IMR-90 (cell line): ENCODE data around the gene CAPN7. TPM values are rescaled to one million over a fixed set of nuclear protein-coding genes. Genes with fewer than 3 reads are reported as not detected.

ENCODE experiments used
- ATAC-seq: fragments of 200-7000 bp; cut with Tn5 transposase; 2 replicates; pipeline ENCODE4 v1.9.1; 2020; ENCODE audit warnings: low read depth, mild to moderate bottlenecking, moderate library complexity
- BruUV-seq: library from RNA; stranded (reverse); fragments of 400-500 nt; replicated peaks from 2 replicates; lab custom pipeline; 2021; lab: Mats Ljungman, UMichigan
- CTCF ChIA-PET: fragments of 300-600 bp; formaldehyde crosslinking; extraction: SDS; loops from one replicate; lab custom pipeline; 2021; ENCODE audit warnings: antibody characterized with exemption; lab: Yijun Ruan, JAX
- POLR2A ChIA-PET: fragments of 300-600 bp; sonication (Branson Sonifier 250); formaldehyde crosslinking; loops from one replicate; lab custom pipeline; 2022; ENCODE audit warnings: antibody characterized with exemption; ENCODE audit not compliant: unreplicated experiment; lab: Charles Lee
- DNase-seq: peaks from one replicate; pipeline ENCODE4 v3.0.0; 2013
- H2AFZ ChIP-seq: replicated peaks from 2 replicates; pipeline ENCODE3; 2013; ENCODE audit warnings: low read length, mild to moderate bottlenecking; ENCODE audit not compliant: poor library complexity
- H2AK5ac ChIP-seq: 2 replicates; pipeline ENCODE4 v1.6.1; 2013; ENCODE audit warnings: low read depth, low read length, inconsistent platforms
- H2AK9ac ChIP-seq: replicated peaks from 2 replicates; pipeline ENCODE3; 2013; ENCODE audit warnings: mild to moderate bottlenecking, low read depth, low read length, moderate library complexity; ENCODE audit not compliant: poor library complexity
- H2BK120ac ChIP-seq: 2 replicates; pipeline ENCODE4 v1.6.1; 2013; ENCODE audit warnings: low read depth, low read length, inconsistent platforms
- H2BK15ac ChIP-seq: 3 replicates; pipeline ENCODE4 v1.6.1; 2013; ENCODE audit warnings: low read depth, low read length, inconsistent platforms
- H2BK20ac ChIP-seq: 2 replicates; pipeline ENCODE4 v1.6.1; 2013; ENCODE audit warnings: low read depth, mild to moderate bottlenecking, inconsistent platforms, low read length, moderate library complexity
- H2BK5ac ChIP-seq: 2 replicates; pipeline ENCODE4 v1.6.1; 2013; ENCODE audit warnings: mild to moderate bottlenecking, low read depth, low read length, inconsistent platforms; ENCODE audit not compliant: poor library complexity, severe bottlenecking
- H3K14ac ChIP-seq: replicated peaks from 2 replicates; pipeline ENCODE4 v1.6.1; 2013; ENCODE audit warnings: low read depth, low read length, inconsistent platforms
- H3K18ac ChIP-seq: 2 replicates; pipeline ENCODE4 v1.6.1; 2013; ENCODE audit warnings: low read depth, low read length, control low read depth
- H3K23ac ChIP-seq: 2 replicates; pipeline ENCODE4 v1.6.1; 2013; ENCODE audit warnings: low read depth, low read length, inconsistent platforms
- H3K27ac ChIP-seq: 2 replicates; pipeline ENCODE4 v1.5.1; 2013; ENCODE audit warnings: mild to moderate bottlenecking, control low read depth, low read length; ENCODE audit not compliant: insufficient read depth
- H3K27me3 ChIP-seq: 2 replicates; pipeline ENCODE4 v1.6.1; 2013; ENCODE audit warnings: low read length; ENCODE audit not compliant: control insufficient read depth, insufficient read depth
- H3K36me3 ChIP-seq: 2 replicates; pipeline ENCODE4 v1.6.1; 2013; ENCODE audit warnings: low read length, mixed read lengths; ENCODE audit not compliant: control insufficient read depth, insufficient read depth
- H3K4ac ChIP-seq: 2 replicates; pipeline ENCODE4 v1.6.1; 2013; ENCODE audit warnings: low read depth, low read length, inconsistent platforms
- H3K4me1 ChIP-seq: 2 replicates; pipeline ENCODE4 v1.6.1; 2013; ENCODE audit warnings: low read length, mixed read lengths; ENCODE audit not compliant: control insufficient read depth, insufficient read depth
- H3K4me2 ChIP-seq: 2 replicates; pipeline ENCODE4 v1.6.1; 2013; ENCODE audit warnings: low read depth, mild to moderate bottlenecking, control low read depth, low read length, moderate library complexity
- H3K4me3 ChIP-seq: 2 replicates; pipeline ENCODE4 v1.5.1; 2013; ENCODE audit warnings: low read depth, mild to moderate bottlenecking, control low read depth, low read length, moderate library complexity; ENCODE audit not compliant: insufficient read depth
- H3K56ac ChIP-seq: 2 replicates; pipeline ENCODE4 v1.6.1; 2013; ENCODE audit warnings: low read length, inconsistent platforms; ENCODE audit not compliant: insufficient read depth; ENCODE audit errors: extremely low read depth
- H3K79me1 ChIP-seq, 2 experiments: 2 replicates each; pipeline ENCODE4 v1.6.1; 2013; ENCODE audit warnings: low read length in 2 of 2, inconsistent platforms in 1 of 2, low read depth in 1 of 2
- H3K9ac ChIP-seq: 2 replicates; pipeline ENCODE4 v1.6.1; 2013; ENCODE audit warnings: low read depth, low read length, control low read depth
- H3K9me1 ChIP-seq: 2 replicates; pipeline ENCODE4 v1.6.1; 2013; ENCODE audit warnings: low read length, inconsistent platforms; ENCODE audit not compliant: insufficient read depth
- H3K9me3 ChIP-seq: 2 replicates; pipeline ENCODE4 v1.6.1; 2013; ENCODE audit warnings: low read length; ENCODE audit not compliant: control insufficient read depth, insufficient read depth
- H4K20me1 ChIP-seq: 2 replicates; pipeline ENCODE4 v1.6.1; 2013; ENCODE audit warnings: low read length, inconsistent platforms; ENCODE audit not compliant: insufficient read depth
- H4K5ac ChIP-seq: 2 replicates; pipeline ENCODE4 v1.6.1; 2013; ENCODE audit warnings: mild to moderate bottlenecking, low read depth, low read length, control low read depth
- H4K8ac ChIP-seq, 2 experiments: 2 replicates each; pipeline ENCODE4 v1.6.1; 2013; ENCODE audit warnings: low read depth in 2 of 2, low read length in 2 of 2, control low read depth in 1 of 2, inconsistent platforms in 1 of 2
- H4K91ac ChIP-seq: 2 replicates; pipeline ENCODE4 v1.6.1; 2013; ENCODE audit warnings: low read depth, low read length, inconsistent platforms; ENCODE audit not compliant: insufficient read depth
- MAFK ChIP-seq: IDR thresholded peaks from 2 replicates; pipeline ENCODE4 v1.6.1; 2012; ENCODE audit warnings: low read depth, low read length, improper control_type of control experiment
- NFE2L2 ChIP-seq: fragments of 150-350 bp; IDR thresholded peaks from 2 replicates; pipeline ENCODE4 v1.6.1; 2016; ENCODE audit warnings: low read depth, mild to moderate bottlenecking, low read length
- POLR2A ChIP-seq: IDR thresholded peaks from 2 replicates; pipeline ENCODE4 v1.6.1; 2012; ENCODE audit warnings: mild to moderate bottlenecking, low read depth, low read length
- RCOR1 ChIP-seq: IDR thresholded peaks from 2 replicates; pipeline ENCODE4 v1.6.1; 2012; ENCODE audit warnings: mild to moderate bottlenecking, low read length, improper control_type of control experiment; ENCODE audit not compliant: insufficient replicate concordance
- USF2 ChIP-seq: fragments of 150-350 bp; IDR thresholded peaks from 2 replicates; pipeline ENCODE4 v1.6.1; 2017; ENCODE audit warnings: mild to moderate bottlenecking, antibody characterized with exemption, low read length, low read depth
- WGBS, 2 experiments: methylation state at CpG; one replicate each; pipeline versions ENCODE4 v1.1.5 to v1.1.7; 2013; ENCODE audit warnings: missing lambda C conversion rate in 2 of 2; ENCODE audit not compliant: insufficient read length in 1 of 2; ENCODE audit errors: extremely low coverage in 2 of 2; 5-methylcytosine and 5-hydroxymethylcytosine counted together
- dilution Hi-C: fragments of 300-500 bp; cut with HindIII; formaldehyde crosslinking; loops from one replicate; pipeline ENCODE4 v1.14.3; 2018; ENCODE audit warnings: low sequenced_read_pairs; ENCODE audit not compliant: unreplicated experiment
- in situ Hi-C: fragments of 300-500 bp; cut with MboI; formaldehyde crosslinking; loops from 3 replicates; pipeline ENCODE4 v1.14.3; 2019; ENCODE audit warnings: low sequenced_read_pairs, inconsistent platforms, mixed read lengths
- intact Hi-C: fragments of 100-400 bp; cut with micrococcal nuclease; formaldehyde crosslinking; loops from 2 replicates; pipeline ENCODE4 v1.10.0; 2022
- polyA plus RNA-seq, 3 experiments: library from polyadenylated mRNA; depleted of rRNA; stranded (reverse); fragments of >200 nt; gene quantifications; 2 replicates each; pipeline ENCODE4 v1.2.3, GENCODE V29; 2012; ENCODE audit warnings: low replicate concordance in 1 of 3
- total RNA-seq: library from RNA; depleted of rRNA; stranded (reverse); fragments of >200 nt; gene quantifications from 2 replicates; pipeline ENCODE4 v1.2.3, GENCODE V29; 2012

CAPN7 gene
- total and polyA plus RNA-seq, 2 of the 4 experiments (the other 2 are of a cell fraction), result 14.5 to 21.3 TPM

DNA sequence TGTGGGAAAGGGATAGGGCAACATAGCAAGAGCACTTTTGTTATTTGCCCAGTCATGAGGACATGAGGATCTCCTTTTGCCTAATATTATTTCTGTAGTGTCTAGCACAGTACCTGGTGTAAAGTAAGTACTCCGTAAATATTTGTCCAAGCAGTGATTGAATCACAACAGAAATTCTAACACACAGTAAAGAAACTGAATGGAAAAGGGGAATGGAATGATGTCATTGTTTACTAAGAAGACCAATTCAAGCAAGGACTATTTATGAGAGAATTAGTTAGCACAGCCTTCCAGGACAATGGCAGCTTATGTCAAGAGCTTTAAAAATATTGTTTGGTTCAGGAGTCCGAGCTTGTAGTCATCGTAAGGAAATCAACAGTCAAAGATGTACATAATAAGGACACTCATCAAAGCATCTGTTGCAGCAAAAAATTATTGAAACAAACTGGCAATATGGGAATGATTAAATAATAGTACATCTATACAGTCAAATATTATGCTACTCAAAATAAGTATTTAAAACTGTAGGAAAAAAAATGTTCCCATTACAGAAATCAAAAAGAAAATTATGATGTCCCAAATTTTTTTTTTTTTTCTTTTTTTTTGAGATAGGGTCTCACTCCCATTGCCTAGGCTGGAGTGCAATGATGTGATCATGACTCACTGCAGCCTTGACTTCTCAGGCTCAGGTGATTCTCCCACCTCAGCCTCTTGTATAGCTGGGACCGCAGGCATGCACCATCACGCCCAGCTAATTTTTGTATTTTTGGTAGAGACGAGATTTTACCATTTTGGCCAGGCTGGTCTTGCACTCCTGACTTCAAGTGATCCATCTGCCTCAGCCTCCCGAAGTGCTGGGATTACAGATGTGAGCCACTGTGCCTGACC is 17.9 kb downstream of the CAPN7 start:
- Histone ChIP-seq H2BK5ac (no peak overlapping the region), H3K27me3 (no peaks in the 10 kb centered on the region), H3K4me1 (no peaks in the 10 kb centered on the region), H4K8ac (no peak overlapping the region), H4K20me1 (no peaks in the 10 kb centered on the region; the same call in 1 of the 2 replicates), H2BK20ac (no peak overlapping the region), H2AK9ac (no peak overlapping the region), H3K27ac (no peak overlapping the region), H3K4me3 (no peak overlapping the region), H3K4me2 (no peak overlapping the region), H3K9me1 (no peaks in the 10 kb centered on the region), H4K91ac (no peak overlapping the region), H3K9ac (no peak overlapping the region), H2AFZ (no peak overlapping the region), H4K5ac (no peak overlapping the region), H2AK5ac (no peak overlapping the region), H3K23ac (no peak overlapping the region), H3K9me3 (no peaks in the 10 kb centered on the region), H3K4ac (no peak overlapping the region), H3K36me3 (peaks cover 29% of the 10 kb centered on the region), H2BK15ac (no peak overlapping the region), H3K18ac (no peak overlapping the region), H2BK120ac (no peak overlapping the region), H3K79me1 (peaks cover 3 to 13% of the 10 kb centered on the region in 2 experiments; a peak in 3 of 4 replicates), H3K14ac (no peak overlapping the region), H3K56ac (no peak overlapping the region)
- CTCF ChIA-PET, result interaction anchor here (0.8 to 1.7 kb wide), 2 partner anchors 14 to 21 kb away, joined by 4 to 6 read pairs; no protein-coding TSS in a partner anchor
- in situ Hi-C loops (loop anchor here (25.0 kb wide), 1 partner anchor 287 kb away; the partner anchor contains the start of gene NR2C2), dilution Hi-C loops (no loop called here), intact Hi-C loops (loop anchor here (2.0 to 5.0 kb wide), 3 partner anchors 15 to 203 kb away; partner anchors contain the start of genes CAPN7, EAF1 and METTL6)
- TF ChIP-seq POLR2A, result no peak
- no peak for TF ChIP-seq RCOR1
- no peak for TF ChIP-seq NFE2L2
- no peak for TF ChIP-seq USF2
- TF ChIP-seq MAFK, result no peak
- POLR2A ChIA-PET, result no interaction called here
- no CpG with 5 or more reads among the region's 7 CpGs for WGBS, 2 experiments
- peak; percentile 64 for DNase-seq
- ATAC-seq, result peak; percentile 81
- no TSS peak for BruUV-seq
